MM.1S (cell line): ENCODE measurements around the gene TRAPPC10.
"Not testable (repeated sequence)": the region's sequence is repeated elsewhere in the genome, so short reads cannot be mapped to it uniquely, and the experiment has no call there.

Experiments used
- DNase-seq: peaks from one replicate; pipeline ENCODE4 v3.0.0-alpha.2; 2015
- H2AFZ ChIP-seq: fragments of 300-600 bp; sonication (generic); 2 replicates; pipeline ENCODE4 v1.6.0; 2016; ENCODE audit warnings: antibody characterized with exemption, low read length
- H3F3A ChIP-seq: fragments of 300-600 bp; sonication (generic); 2 replicates; pipeline ENCODE4 v1.6.1; 2016; ENCODE audit warnings: mild to moderate bottlenecking, antibody characterized with exemption, low read length, moderate library complexity, mixed read lengths; ENCODE audit not compliant: insufficient read depth
- H3K27ac ChIP-seq: fragments of 300-600 bp; sonication (generic); 2 replicates; pipeline ENCODE4 v1.5.1; 2016; ENCODE audit warnings: mild to moderate bottlenecking, low read length
- H3K27me3 ChIP-seq: fragments of 300-600 bp; sonication (generic); replicated peaks from 2 replicates; pipeline ENCODE4 v1.6.0; 2016; ENCODE audit warnings: low read length; ENCODE audit not compliant: insufficient read depth
- H3K36me3 ChIP-seq: fragments of 300-600 bp; sonication (generic); replicated peaks from 2 replicates; pipeline ENCODE4 v1.6.1; 2016; ENCODE audit warnings: mild to moderate bottlenecking, low read length, mixed read lengths; ENCODE audit not compliant: insufficient read depth
- H3K4me1 ChIP-seq: fragments of 300-600 bp; sonication (generic); 2 replicates; pipeline ENCODE4 v1.6.1; 2016; ENCODE audit warnings: low read length, mixed read lengths
- H3K4me2 ChIP-seq: fragments of 300-600 bp; sonication (generic); 2 replicates; pipeline ENCODE4 v1.6.0; 2016; ENCODE audit warnings: low read depth, low read length
- H3K4me3 ChIP-seq: fragments of 300-600 bp; sonication (generic); 2 replicates; pipeline ENCODE4 v1.5.1; 2016; ENCODE audit warnings: low read length, mixed read lengths
- H3K79me2 ChIP-seq: fragments of 300-600 bp; sonication (generic); 2 replicates; pipeline ENCODE4 v1.6.1; 2016; ENCODE audit warnings: mixed run types, low read length, mixed read lengths
- H3K9ac ChIP-seq: fragments of 300-600 bp; sonication (generic); 2 replicates; pipeline ENCODE4 v1.6.1; 2016; ENCODE audit warnings: low read length, mixed read lengths
- H3K9me2 ChIP-seq: fragments of 300-600 bp; sonication (generic); replicated peaks from 2 replicates; pipeline ENCODE4 v1.6.1; 2016; ENCODE audit warnings: mild to moderate bottlenecking, low read length, mixed read lengths; ENCODE audit not compliant: insufficient read depth
- H3K9me3 ChIP-seq: fragments of 300-600 bp; sonication (generic); replicated peaks from 2 replicates; pipeline ENCODE4 v1.6.1; 2016; ENCODE audit warnings: mild to moderate bottlenecking, low read length, mixed read lengths; ENCODE audit not compliant: insufficient read depth
- H4K20me1 ChIP-seq: fragments of 300-600 bp; sonication (generic); 2 replicates; pipeline ENCODE4 v1.6.1; 2016; ENCODE audit warnings: mild to moderate bottlenecking, low read length, moderate library complexity, mixed read lengths; ENCODE audit not compliant: insufficient read depth
- CTCF ChIP-seq: fragments of 300-600 bp; sonication (generic); IDR thresholded peaks from 2 replicates; pipeline ENCODE4 v1.5.1; 2016; ENCODE audit warnings: antibody characterized with exemption, low read length, mixed read lengths

The TRAPPC10 gene

DNA sequence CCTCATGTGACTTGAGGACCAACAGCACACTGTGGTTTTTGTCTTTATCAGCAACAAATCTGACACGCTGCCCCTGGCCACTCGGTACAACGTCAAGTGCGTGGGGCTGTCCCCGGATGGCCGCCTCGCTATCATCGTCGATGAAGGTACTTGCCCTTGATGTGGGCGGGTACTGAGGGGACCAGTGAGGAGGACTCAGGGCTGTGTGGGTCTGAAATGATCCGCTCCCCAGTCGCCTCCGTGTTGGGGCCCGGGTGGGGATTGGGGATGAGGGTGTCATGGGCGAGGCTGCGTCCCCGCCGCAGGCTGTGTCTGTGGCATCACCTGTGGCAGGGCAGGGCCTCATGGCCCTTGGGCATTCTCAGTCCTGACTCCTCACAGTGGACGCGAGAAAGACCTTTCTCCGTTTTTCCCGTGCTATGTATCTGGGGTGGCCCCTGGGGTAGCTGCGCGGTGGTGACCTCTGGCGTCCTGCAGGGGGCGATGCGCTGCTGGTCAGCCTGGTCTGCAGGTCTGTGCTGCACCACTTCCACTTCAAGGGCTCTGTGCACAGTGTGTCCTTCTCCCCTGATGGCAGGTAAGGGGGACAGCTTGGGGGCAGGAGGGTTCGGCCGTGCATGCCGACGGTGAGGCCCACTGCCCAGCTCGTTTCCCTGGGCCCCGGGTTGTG lies 101.7 kb downstream of the TRAPPC10 start:
- H3K4me3 ChIP-seq, H2AFZ ChIP-seq: not testable (repeated sequence)

DNA sequence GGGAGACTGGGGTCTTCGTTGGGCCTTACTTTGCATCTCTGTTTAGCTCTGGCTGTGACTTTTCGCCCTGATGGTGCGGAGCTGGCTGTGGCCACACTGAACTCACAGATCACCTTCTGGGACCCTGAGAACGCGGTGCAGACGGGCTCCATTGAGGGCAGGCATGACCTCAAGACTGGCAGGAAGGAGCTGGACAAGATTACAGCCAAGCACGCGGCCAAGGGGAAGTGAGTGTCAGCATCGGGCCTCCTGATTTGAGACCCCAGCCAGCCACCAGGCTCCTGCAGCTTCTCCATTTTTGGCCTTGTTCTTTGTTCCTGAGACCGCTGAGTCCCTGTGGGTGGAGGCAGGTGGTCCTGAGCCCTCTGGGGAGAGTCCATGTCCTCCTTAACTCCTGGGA lies 110.0 kb downstream of the TRAPPC10 start:
- not testable (repeated sequence) for H3K79me2 ChIP-seq, H3K27me3 ChIP-seq, H3K9ac ChIP-seq, H4K20me1 ChIP-seq, H3K4me3 ChIP-seq, H3K4me1 ChIP-seq, H3K4me2 ChIP-seq, H3K9me3 ChIP-seq, H3K36me3 ChIP-seq, H3K9me2 ChIP-seq, H3F3A ChIP-seq, DNase-seq, H3K27ac ChIP-seq, H2AFZ ChIP-seq

More for the DNA sequence above, 101.7 kb downstream of the TRAPPC10 start:
- H3K9ac ChIP-seq, H3K27ac ChIP-seq, H3F3A ChIP-seq, H3K4me2 ChIP-seq, DNase-seq, H4K20me1 ChIP-seq, H3K27me3 ChIP-seq, H3K79me2 ChIP-seq, H3K36me3 ChIP-seq, H3K9me2 ChIP-seq, H3K4me1 ChIP-seq, H3K9me3 ChIP-seq: not testable (repeated sequence)

- H3K4me1 ChIP-seq, H3K36me3 ChIP-seq, H3F3A ChIP-seq, H3K9me3 ChIP-seq, H3K27ac ChIP-seq, H3K4me2 ChIP-seq, H3K9me2 ChIP-seq, H2AFZ ChIP-seq, H3K79me2 ChIP-seq, H3K27me3 ChIP-seq, H3K4me3 ChIP-seq, H4K20me1 ChIP-seq, H3K9ac ChIP-seq, DNase-seq: not testable (repeated sequence)
These were observed 115.7 kb downstream of the TRAPPC10 start for GRCh38 chr21:44127827-44128226.

GRCh38 chr21:44133715-44134057 lies 121.6 kb downstream of the TRAPPC10 start:
- not testable (repeated sequence) for DNase-seq
- peak overlapping the region; percentile 38; the same call in 1 of the 2 replicates for H3K9ac ChIP-seq

DNA sequence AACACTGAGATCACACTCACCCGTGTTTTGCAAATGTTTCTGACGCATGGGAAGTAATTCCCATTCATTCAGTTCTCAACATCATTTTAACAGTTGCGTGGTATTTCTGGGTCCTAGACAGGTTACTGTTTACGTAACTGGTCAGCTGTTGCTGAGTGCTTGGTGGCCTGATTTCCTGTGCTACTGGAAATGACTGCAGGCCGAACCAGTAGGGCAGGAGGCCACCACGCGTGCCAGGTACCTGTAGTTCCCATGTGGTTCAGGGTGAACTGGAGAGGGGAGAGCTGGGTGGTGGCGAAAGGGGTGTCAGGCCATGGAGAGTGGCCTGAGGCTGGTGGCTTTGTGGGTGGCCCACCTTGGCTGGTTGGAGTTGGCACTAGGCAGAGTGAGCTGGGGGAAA lies 122.6 kb downstream of the TRAPPC10 start:
- not testable (repeated sequence) for H3K36me3 ChIP-seq, H3K4me3 ChIP-seq, H3K27ac ChIP-seq, H3K4me2 ChIP-seq, H4K20me1 ChIP-seq, H3K4me1 ChIP-seq, H3K27me3 ChIP-seq, H3F3A ChIP-seq, DNase-seq, H2AFZ ChIP-seq, H3K9me2 ChIP-seq, H3K79me2 ChIP-seq, H3K9ac ChIP-seq, H3K9me3 ChIP-seq

More at GRCh38 chr21:44133715-44134057, 121.6 kb downstream of the TRAPPC10 start:
- H2AFZ ChIP-seq, H4K20me1 ChIP-seq, H3K9me3 ChIP-seq, H3K9me2 ChIP-seq, H3K27me3 ChIP-seq, H3K36me3 ChIP-seq, H3K4me2 ChIP-seq, H3F3A ChIP-seq, H3K27ac ChIP-seq, H3K4me1 ChIP-seq, H3K79me2 ChIP-seq: not testable (repeated sequence)
- H3K4me3 ChIP-seq: peak overlapping the region; percentile 53; the same call in 1 of the 2 replicates

DNA sequence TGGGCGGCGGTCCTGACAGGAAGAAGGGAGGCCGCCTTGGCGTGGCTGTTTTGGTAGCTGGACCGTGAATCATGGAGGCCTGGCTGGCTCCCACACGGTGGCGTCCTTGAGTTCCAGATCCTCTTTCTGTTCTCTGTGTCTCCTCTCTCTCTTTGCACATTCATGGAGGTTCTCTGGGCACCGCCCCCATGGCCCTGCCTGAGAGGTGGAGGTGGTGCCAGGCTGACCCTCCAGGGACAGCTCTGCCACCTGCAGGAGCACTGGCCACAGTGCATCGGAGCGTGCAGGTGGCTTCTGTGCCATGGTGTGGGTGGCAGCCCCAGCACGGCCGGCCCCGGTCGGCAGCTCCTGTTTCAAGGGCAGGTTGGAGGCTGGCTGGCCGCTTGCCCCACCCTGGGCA lies 125.9 kb downstream of the TRAPPC10 start:
- H3K36me3 ChIP-seq, H3K9ac ChIP-seq, H3K4me3 ChIP-seq, H3K79me2 ChIP-seq, DNase-seq, H3K9me3 ChIP-seq, H3K4me2 ChIP-seq, H3K4me1 ChIP-seq, H3K27ac ChIP-seq, H3K9me2 ChIP-seq, H3F3A ChIP-seq, H4K20me1 ChIP-seq, H3K27me3 ChIP-seq, H2AFZ ChIP-seq: not testable (repeated sequence)
- TF ChIP-seq CTCF: 0 out of 2 replicates have a peak, but pooled peaks have one; percentile 5

DNA sequence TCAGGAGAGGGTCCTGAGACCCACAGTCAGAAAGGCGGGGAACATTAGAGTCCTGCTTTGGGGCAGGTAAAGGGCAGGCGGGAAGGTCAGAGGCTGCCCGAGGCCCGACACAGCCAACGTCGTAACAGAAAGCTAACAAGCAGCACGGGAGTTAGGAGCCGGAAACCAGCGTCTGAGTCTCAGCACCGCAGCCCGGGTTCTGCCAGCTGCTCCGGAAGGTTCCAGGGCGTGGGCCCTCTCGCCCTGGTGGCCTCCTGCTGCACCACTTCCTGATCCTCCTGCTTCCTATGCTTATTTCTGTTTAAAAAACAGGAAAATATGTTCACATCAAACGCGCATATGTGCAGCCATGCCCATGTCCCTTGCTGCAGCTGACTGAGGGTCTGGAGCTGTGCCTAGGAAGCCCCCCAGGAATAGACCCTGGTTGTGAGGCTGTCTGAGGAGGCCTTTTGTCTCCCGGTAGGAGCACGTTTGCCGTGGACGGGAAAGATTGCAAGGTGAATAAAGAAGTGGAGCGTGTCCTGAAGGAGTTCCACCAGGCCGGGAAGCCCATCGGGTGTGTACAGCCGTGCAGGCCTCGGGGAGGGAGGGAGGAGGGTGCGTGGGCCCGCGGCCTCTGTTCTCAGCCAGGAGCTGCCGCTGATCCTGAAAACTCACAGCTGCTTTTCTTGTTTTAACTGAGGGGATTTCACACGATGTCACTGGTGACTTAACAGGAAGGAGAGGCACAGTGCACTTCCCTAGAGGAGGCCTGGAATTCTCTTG lies 127.9 kb downstream of the TRAPPC10 start:
- not testable (repeated sequence) for H3K79me2 ChIP-seq, H3K9me2 ChIP-seq, H3K9ac ChIP-seq, H3K27ac ChIP-seq, H3F3A ChIP-seq, H3K4me2 ChIP-seq, H3K4me3 ChIP-seq, H3K4me1 ChIP-seq, H2AFZ ChIP-seq, H3K9me3 ChIP-seq, DNase-seq, H3K36me3 ChIP-seq, H3K27me3 ChIP-seq, H4K20me1 ChIP-seq
